HepG2 (cell line): Measurements from ENCODE around the gene ABHD11. TPM values are rescaled to one million over a fixed set of nuclear protein-coding genes. Genes with fewer than 3 reads are reported as not detected.

Source experiments
- CBX1 ChIP-seq: IDR thresholded peaks from one replicate; pipeline ENCODE4 v1.6.1; 2016; ENCODE audit warnings: antibody characterized with exemption, low read depth
- CEBPG ChIP-seq: IDR thresholded peaks from 2 replicates; pipeline ENCODE4 v1.6.1; 2016
- DZIP1 ChIP-seq: sonication (generic); formaldehyde crosslinking; IDR thresholded peaks from 2 replicates; pipeline ENCODE4 v1.5.0; 2020; ENCODE audit warnings: mild to moderate bottlenecking, missing genetic modification reagents
- HNRNPL ChIP-seq: fragments of 200-400 bp; formaldehyde crosslinking; IDR thresholded peaks from 2 replicates; pipeline ENCODE4 v1.6.1; 2017; ENCODE audit warnings: mild to moderate bottlenecking, low read depth, low read length
- KDM2A ChIP-seq: sonication (generic); formaldehyde crosslinking; IDR thresholded peaks from 2 replicates; pipeline ENCODE4 v1.4.0; 2020; ENCODE audit warnings: low read depth, missing genetic modification reagents, borderline replicate concordance
- MEIS1 ChIP-seq: sonication (generic); formaldehyde crosslinking; IDR thresholded peaks from 2 replicates; pipeline ENCODE4 v1.9.0; 2021; ENCODE audit warnings: mild to moderate bottlenecking, missing genetic modification reagents, moderate library complexity, borderline replicate concordance
- MXI1 ChIP-seq: IDR thresholded peaks from 3 replicates; pipeline ENCODE4 v1.6.1; 2012; ENCODE audit warnings: low read depth, low read length, inconsistent platforms, borderline replicate concordance
- PHF20 ChIP-seq: sonication (generic); formaldehyde crosslinking; IDR thresholded peaks from 2 replicates; pipeline ENCODE4 v1.5.0; 2020; ENCODE audit warnings: mild to moderate bottlenecking, missing genetic modification reagents
- RAD21 ChIP-seq: fragments of 450-650 bp; formaldehyde crosslinking; IDR thresholded peaks from 2 replicates; pipeline ENCODE4 v1.5.0; 2020; ENCODE audit warnings: mild to moderate bottlenecking
- SALL1 ChIP-seq: sonication (generic); formaldehyde crosslinking; IDR thresholded peaks from 2 replicates; pipeline ENCODE4 v1.8.0; 2022; ENCODE audit warnings: mild to moderate bottlenecking, missing genetic modification reagents
- STAG1 ChIP-seq: sonication (generic); formaldehyde crosslinking; IDR thresholded peaks from 2 replicates; pipeline ENCODE4 v1.4.0; 2020; ENCODE audit warnings: missing genetic modification reagents
- STAT5B ChIP-seq: sonication (generic); formaldehyde crosslinking; IDR thresholded peaks from 2 replicates; pipeline ENCODE4 v1.4.0; 2020; ENCODE audit warnings: missing genetic modification reagents
- TBX2 ChIP-seq: sonication (generic); formaldehyde crosslinking; IDR thresholded peaks from 2 replicates; pipeline ENCODE4 v1.5.0; 2020; ENCODE audit warnings: missing genetic modification reagents, mild to moderate bottlenecking, borderline replicate concordance
- TFE3 ChIP-seq: IDR thresholded peaks from 2 replicates; pipeline ENCODE4 v1.6.1; 2016
- THAP11 ChIP-seq: IDR thresholded peaks from 2 replicates; pipeline ENCODE4 v1.6.1; 2016; ENCODE audit warnings: missing biosample characterization, missing genetic modification reagents
- TRAFD1 ChIP-seq: sonication (generic); formaldehyde crosslinking; IDR thresholded peaks from 2 replicates; pipeline ENCODE4 v1.5.1; 2020; ENCODE audit warnings: missing genetic modification reagents, mild to moderate bottlenecking, borderline replicate concordance
- ZFY ChIP-seq: sonication (generic); formaldehyde crosslinking; IDR thresholded peaks from 2 replicates; pipeline ENCODE4 v1.4.0; 2020; ENCODE audit warnings: missing genetic modification reagents
- ZNF143 ChIP-seq: sonication (generic); formaldehyde crosslinking; IDR thresholded peaks from 2 replicates; pipeline ENCODE4 v1.4.0; 2020; ENCODE audit warnings: missing genetic modification reagents
- ZNF331 ChIP-seq: sonication (generic); formaldehyde crosslinking; IDR thresholded peaks from 2 replicates; pipeline ENCODE4 v1.4.0; 2020; ENCODE audit warnings: missing genetic modification reagents
- ZNF383 ChIP-seq: sonication (generic); formaldehyde crosslinking; IDR thresholded peaks from 2 replicates; pipeline ENCODE4 v1.4.0; 2020; ENCODE audit warnings: missing genetic modification reagents, mild to moderate bottlenecking, borderline replicate concordance
- ZNF691 ChIP-seq: sonication (generic); formaldehyde crosslinking; IDR thresholded peaks from 2 replicates; pipeline ENCODE4 v1.4.0; 2020; ENCODE audit warnings: missing genetic modification reagents, low read depth, mild to moderate bottlenecking, borderline replicate concordance
- ZNF713 ChIP-seq: sonication (generic); formaldehyde crosslinking; IDR thresholded peaks from 2 replicates; pipeline ENCODE4 v1.4.0; 2020; ENCODE audit warnings: mild to moderate bottlenecking, missing genetic modification reagents
- ZSCAN25 ChIP-seq: sonication (generic); formaldehyde crosslinking; IDR thresholded peaks from 2 replicates; pipeline ENCODE4 v1.8.0; 2022; ENCODE audit warnings: mild to moderate bottlenecking, missing genetic modification reagents
- ZZZ3 ChIP-seq: sonication (generic); formaldehyde crosslinking; IDR thresholded peaks from 2 replicates; pipeline ENCODE4 v1.4.0; 2020; ENCODE audit warnings: missing genetic modification reagents, mild to moderate bottlenecking, borderline replicate concordance
- polyA plus RNA-seq, 8 experiments: library from polyadenylated mRNA; depleted of rRNA in 3 of 8; stranded (reverse) in 7 of 8; unstranded in 1 of 8; fragments of >200 nt; fragmentation: Illumina TruSeq in 4 of 8; extraction: Trizol in 4 of 8; gene quantifications; 2 replicates each; pipeline versions ENCODE4 v1.2.1 to v1.2.3, GENCODE V29; 2011 to 2016; ENCODE audit warnings: low read depth in 4 of 8, missing spikeins in 1 of 8, mixed read lengths in 1 of 8; ENCODE audit not compliant: insufficient read depth in 1 of 8
- total RNA-seq, 5 experiments: library from RNA; depleted of rRNA; stranded (reverse); fragments of >200 nt; fragmentation: Illumina TruSeq; extraction: Trizol; gene quantifications; 2 replicates each; pipeline ENCODE4 v1.2.3, GENCODE V29; 2016; ENCODE audit warnings: low read depth in 1 of 5

The ABHD11 gene
- total and polyA plus RNA-seq, 2 of the 13 experiments (the other 11 are each of a cell fraction or from before 2014, with no cell fraction given), result 7.0 to 8.1 TPM

- TF ChIP-seq DZIP1 (CRISPR knock-in tag) (0 out of 2 replicates have a peak, but pooled peaks have one; percentile 24), TBX2 (peak; percentile 60), TFE3 (no peak), ZFY (CRISPR knock-in tag) (peak; percentile 80; the same call in 1 of the 2 replicates), CEBPG (CRISPR knock-in tag) (peak; percentile 64), SALL1 (CRISPR knock-in tag) (peak; percentile 88), THAP11 (CRISPR knock-in tag) (peak; percentile 66; the same call in 1 of the 2 replicates), STAT5B (no peak), ZNF713 (CRISPR knock-in tag) (no peak), CBX1 (peak; percentile 35), ZNF331 (CRISPR knock-in tag) (peak; percentile 83; the same call in 1 of the 2 replicates), RAD21 (CRISPR knock-in tag) (peak; percentile 85), PHF20 (no peak; the same call in 1 of the 2 replicates), ZSCAN25 (CRISPR knock-in tag) (no peak), ZNF143 (CRISPR knock-in tag) (no peak), MEIS1 (CRISPR knock-in tag) (0 out of 2 replicates have a peak, but pooled peaks have one; percentile 37), ZNF691 (0 out of 2 replicates have a peak, but pooled peaks have one; percentile 30), MXI1 (peak; percentile 51; the same call in 1 of the 3 replicates), ZZZ3 (CRISPR knock-in tag) (peak; percentile 43; the same call in 1 of the 2 replicates), ZNF383 (CRISPR knock-in tag) (no peak), STAG1 (CRISPR knock-in tag) (peak; percentile 95), TRAFD1 (no peak), KDM2A (CRISPR knock-in tag) (peak; percentile 88), HNRNPL (0 out of 2 replicates have a peak, but pooled peaks have one; percentile 45)
Observed at GRCh38 chr7:73734619-73735527, 3.7 kb downstream of the ABHD11 start (continued).
